Endometrium (tissue), 2 donors: Measurements from ENCODE around the gene ZNF506.
A peak's percentile ranks its signal among the peaks of the same experiment; 100 is the strongest.
"Not testable (repeated sequence)": the region's sequence is repeated elsewhere in the genome, so short reads cannot be mapped to it uniquely, and the experiment has no call there.

Source experiments
- FAIRE-seq: peaks from 2 replicates; lab custom pipeline; 2012; peaks lifted over from hg19 to GRCh38; lab: Jason Lieb, UNC
- donor health status: control.
- donor health status: control.

ZNF506 gene

GRCh38 chr19:19821366-19821951 is at the start of gene ZNF506:
Gene ZNF506 (minus strand): TSS chr19:19821750. CDS start chr19:19821603, 147 bp downstream.
- FAIRE-seq = peak; percentile 95

- not testable (repeated sequence) for FAIRE-seq
Measured at GRCh38 chr19:19870086-19870485, 48.5 kb upstream of the ZNF506 start.

DNA sequence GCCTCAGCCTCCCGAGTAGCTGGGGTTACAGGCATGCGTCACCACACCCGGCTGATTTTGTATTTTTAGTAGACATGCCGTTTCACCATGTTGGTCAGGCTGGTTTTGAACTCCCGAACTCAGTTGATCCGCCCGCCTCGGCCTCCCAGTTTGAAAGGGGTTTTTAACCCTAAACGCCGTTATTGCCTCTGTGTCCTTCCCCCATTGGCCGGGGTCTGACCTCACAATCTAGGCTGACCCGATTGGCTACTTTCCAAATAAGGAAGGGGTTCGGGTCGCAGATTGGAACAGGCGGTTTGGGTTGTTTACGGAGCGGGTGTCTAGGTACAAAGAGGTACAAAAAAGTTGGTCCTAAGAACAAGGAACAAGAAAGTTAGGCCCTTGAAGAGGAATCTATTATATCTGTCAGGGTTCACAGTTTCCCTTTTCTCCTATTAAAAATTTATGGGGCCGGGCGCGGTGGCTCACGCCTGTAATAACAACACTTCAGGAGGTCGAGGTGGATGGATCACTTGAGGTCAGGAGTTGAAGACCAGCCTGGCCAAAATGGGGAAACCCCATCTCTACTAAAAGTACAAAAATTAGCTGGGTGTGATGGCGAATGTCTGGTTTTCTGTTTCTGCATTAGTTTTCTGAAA is 45.2 kb upstream of the ZNF506 start:
- FAIRE-seq = no peak

DNA sequence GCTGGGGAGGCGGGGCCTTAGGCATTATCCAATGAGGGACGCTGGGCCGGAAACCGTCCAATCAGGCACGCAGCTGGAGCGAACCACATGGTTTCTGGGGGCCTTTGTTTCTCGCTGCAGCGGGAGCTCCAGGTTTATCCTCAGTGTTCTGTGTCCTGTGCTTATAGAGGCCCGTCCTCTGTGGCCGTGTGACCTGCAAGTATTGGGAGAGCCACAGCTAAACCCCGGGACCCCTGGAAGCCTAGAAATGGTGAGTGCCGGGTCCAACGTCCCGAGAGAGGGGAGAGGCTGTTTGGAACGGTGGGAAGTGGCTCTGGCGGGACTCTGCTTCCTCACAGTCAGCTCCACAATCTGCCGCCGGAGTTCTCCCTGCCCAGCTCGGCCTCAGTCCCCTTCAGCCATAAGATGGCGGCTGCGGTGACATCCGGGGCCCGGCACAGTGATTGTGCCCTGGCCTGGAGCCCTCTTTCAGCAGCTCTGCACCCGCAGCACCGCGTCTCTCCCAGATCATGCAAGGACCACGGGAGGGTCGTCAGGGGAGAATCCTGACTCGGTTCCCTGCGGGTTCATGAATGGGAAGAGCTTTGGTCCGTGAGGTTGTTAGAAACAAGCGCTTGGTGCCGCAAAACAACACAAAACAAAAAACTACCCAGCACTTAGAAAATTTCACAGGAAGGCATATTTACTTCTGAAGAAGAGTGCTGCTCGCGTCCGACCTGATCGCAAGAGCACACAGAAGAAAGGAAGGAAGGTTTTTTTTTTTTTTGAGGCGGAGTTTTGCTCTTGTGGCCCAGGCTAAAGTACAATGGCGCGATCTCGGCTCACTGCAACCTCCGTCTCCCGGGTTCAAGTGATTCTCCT is 44.4 kb upstream of the ZNF506 start, which contains the start of gene ZNF253:
Gene ZNF253, plus strand, starts transcription at position 133 of the 861 bp plus-strand sequence. Its CDS starts 115 bp downstream, at position 248.
- peak; percentile 93 for FAIRE-seq

- no peak for FAIRE-seq
Measured at GRCh38 chr19:19860756-19861390, 39.3 kb upstream of the ZNF506 start.

- no peak for FAIRE-seq
Measured at GRCh38 chr19:19858751-19859150, 37.2 kb upstream of the ZNF506 start.

GRCh38 chr19:19851740-19852139 is 30.2 kb upstream of the ZNF506 start:
- not testable (repeated sequence) for FAIRE-seq

GRCh38 chr19:19849056-19849455 is 27.5 kb upstream of the ZNF506 start:
- no peak for FAIRE-seq

- FAIRE-seq = no peak
Measured at GRCh38 chr19:19847781-19848180, 26.2 kb upstream of the ZNF506 start.

DNA sequence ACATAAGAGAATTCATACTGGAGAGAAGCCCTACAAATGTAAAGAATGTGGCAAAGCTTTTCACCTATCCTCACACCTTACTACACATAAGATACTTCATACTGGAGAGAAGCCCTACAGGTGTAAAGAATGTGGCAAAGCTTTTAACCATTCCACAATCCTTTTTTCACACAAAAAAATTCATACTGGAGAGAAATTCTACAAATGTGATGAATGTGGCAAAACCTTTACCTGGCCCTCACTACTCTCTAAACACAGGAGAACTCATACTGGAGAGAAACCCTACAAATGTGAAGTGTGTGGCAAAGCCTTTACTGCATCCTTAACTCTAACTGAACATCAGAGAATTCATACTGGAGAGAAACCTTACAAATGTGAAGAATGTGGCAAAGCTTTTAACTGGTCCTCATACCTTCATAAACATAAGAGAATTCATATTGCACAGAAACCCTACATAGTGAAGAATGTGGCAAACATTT is 14.0 kb upstream of the ZNF506 start:
- FAIRE-seq = no peak

DNA sequence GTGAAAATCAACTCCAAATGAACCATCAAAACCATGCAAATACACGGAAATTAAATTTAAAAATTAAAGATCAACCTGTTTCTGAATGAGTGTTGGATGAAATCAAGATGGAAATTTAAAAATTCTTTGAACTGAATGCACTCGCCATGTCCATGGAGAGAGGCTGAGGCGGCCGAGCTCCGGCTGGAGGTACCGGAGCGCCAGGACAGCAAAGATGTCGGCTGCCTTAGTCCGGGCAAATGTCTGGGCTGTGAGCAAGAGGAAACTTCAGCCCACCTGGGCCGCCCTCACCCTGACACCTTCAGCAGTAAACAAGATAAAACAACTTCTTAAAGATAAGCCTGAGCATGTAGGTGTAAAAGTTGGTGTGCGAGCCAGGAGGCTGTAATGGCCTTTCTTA is 5.3 kb upstream of the ZNF506 start:
- no peak for FAIRE-seq

DNA sequence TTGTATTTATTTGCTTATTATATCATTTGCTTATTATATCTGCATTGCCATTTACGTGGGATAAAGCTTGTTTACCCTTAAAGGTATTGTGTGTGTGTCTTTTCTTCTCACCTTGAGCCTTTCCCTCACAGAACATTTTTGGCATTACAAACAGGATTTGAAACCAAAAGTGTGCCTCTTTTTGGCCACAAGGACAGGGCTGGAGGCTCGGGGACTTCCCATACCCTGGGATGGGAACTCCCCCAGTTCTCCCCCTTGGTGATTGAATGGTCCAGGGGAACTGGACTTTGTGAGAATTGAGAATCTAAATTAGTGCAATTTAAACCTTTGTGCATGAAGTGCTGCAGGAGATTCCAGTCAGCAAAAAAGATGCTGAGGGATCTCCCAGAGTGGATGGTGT is 2.4 kb upstream of the ZNF506 start:
- no peak for FAIRE-seq

DNA sequence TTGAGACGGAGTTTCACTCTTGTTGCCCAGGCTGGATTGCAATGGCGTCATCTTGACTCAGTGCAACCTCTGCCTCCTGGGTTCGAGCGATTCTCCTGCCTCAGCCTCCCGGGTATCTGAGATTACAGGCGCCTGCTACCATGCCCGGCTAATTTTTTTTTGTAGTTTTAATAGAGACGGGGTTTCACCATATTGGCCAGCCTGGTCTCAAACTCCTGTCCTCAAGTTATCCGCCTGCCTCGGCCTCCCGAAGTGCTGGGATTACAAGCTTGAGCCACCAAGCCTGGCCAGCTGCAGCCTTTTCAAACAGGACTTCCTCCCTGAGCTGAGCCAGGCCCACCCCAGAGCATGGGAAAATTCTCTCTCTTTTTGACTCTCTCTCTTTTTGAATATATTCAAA is 426 bp upstream of the ZNF506 start:
- not testable (repeated sequence) for FAIRE-seq

- no peak for FAIRE-seq
Measured at GRCh38 chr19:19820774-19821320, 703 bp downstream of the ZNF506 start.

GRCh38 chr19:19817357-19817756 is 4.2 kb downstream of the ZNF506 start:
- no peak for FAIRE-seq

GRCh38 chr19:19816679-19817078 is 4.9 kb downstream of the ZNF506 start:
- FAIRE-seq = no peak

DNA sequence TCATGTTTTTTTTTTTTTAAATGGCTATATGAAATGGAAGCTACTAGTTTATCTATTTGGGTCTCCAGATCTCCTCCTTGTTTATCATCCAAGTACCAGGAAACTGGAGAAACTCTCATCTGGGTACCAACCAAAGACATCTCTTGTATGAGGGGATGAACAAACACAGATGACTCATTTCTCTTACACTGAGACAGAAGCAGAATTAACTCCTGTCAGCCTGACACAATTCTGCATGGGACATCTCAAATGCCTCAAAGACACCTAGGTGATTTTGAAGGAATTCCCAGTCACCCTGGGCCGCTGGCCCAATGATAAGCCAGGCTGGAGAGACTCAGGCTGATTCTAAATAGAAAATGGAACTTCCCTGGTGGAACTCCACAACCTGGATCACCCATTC is 9.6 kb downstream of the ZNF506 start:
- not testable (repeated sequence) for FAIRE-seq

- no peak for FAIRE-seq
Measured at GRCh38 chr19:19805480-19805879, 16.1 kb downstream of the ZNF506 start.

DNA sequence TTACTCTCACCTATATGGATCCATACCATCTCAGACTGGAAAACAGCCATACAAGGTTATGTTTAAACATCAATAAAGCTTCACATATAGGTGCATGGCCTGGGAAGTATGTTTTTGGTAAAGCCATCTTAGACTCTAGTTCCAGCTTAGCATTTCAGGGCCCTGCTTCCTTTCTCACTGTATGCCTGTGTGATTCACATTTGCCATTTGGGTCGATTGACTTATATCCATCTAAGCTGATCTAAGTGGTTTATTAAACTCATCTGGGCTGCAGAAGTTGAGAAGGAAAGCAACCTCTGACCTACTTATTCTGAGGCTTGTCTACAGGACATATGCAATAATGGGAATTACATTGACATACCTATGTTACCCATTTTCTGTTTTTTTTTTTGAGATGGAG is 33.5 kb downstream of the ZNF506 start:
- no peak for FAIRE-seq

DNA sequence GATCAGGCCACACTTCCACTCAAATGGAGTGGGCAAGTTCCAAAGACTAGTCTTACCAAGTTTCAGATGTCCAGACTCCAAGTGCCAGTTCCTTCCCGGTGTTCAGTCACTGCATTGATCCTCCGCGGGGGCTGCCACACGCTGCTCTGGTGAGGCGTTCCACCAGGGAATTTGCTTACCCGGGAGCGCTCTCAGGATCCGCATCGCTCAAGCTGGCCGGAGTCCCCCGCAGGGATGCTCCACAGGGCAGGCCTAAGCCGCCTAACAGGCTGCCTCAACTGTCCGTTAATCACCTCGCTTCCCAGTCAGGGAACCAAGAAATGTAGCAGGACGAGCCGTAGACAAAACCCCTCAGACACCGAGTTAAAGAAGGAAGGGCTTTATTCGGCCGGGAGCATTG is 36.1 kb downstream of the ZNF506 start:
- FAIRE-seq = not testable (repeated sequence)

DNA sequence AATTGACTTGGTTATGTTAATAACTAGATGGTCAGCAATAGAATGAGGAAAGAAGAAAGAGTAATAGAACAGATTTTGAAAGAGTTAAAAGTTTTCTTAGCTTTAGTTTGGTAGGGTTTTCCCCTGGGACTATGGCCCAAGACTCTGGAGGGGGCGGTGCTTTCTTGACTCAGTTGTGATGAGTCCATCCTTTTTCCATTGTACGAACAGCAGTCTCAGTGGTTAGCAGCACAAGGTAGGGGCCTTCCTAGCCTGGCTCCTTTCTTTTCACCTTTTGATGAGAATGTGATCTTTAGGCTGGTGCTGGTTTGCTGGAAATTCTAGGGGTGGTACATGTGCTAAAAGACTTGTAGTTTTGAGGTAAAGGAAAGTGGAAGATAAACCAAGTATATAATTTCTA is 38.8 kb downstream of the ZNF506 start:
- no peak for FAIRE-seq

- not testable (repeated sequence) for FAIRE-seq
Measured at GRCh38 chr19:19781791-19782190, 39.8 kb downstream of the ZNF506 start.
